NCI-H2081 (cell line): ENCODE measurements around the gene NTN1.
A peak's percentile ranks its signal among the peaks of the same experiment; 100 is the strongest.

Experiments used
- DNase-seq, 2 experiments: peaks; one replicate each; lab custom pipeline; 2025; lab: John Stamatoyannopoulos, UW

NTN1 gene

GRCh38 chr17:9273428-9274391 lies 252.4 kb downstream of the NTN1 start:
- DNase-seq = no peak

- DNase-seq = no peak
Measured at GRCh38 chr17:9274973-9275372, 253.7 kb downstream of the NTN1 start.

- no peak for DNase-seq
Measured at GRCh38 chr17:9279893-9280292, 258.6 kb downstream of the NTN1 start.

GRCh38 chr17:9283909-9284308 lies 262.6 kb downstream of the NTN1 start:
- DNase-seq = no peak

- no peak for DNase-seq
Measured at GRCh38 chr17:9284884-9285283, 263.6 kb downstream of the NTN1 start.

GRCh38 chr17:9285602-9286427 lies 264.5 kb downstream of the NTN1 start:
- DNase-seq = no peak

GRCh38 chr17:9286434-9286833 lies 265.1 kb downstream of the NTN1 start:
- no peak for DNase-seq

GRCh38 chr17:9287306-9287705 lies 266.0 kb downstream of the NTN1 start:
- no peak for DNase-seq

- peak in 1 of 2 experiments; percentile 3 for DNase-seq
Measured at GRCh38 chr17:9290226-9290613, 268.9 kb downstream of the NTN1 start.

- DNase-seq = peak in 1 of 2 experiments; percentile 20
Measured at GRCh38 chr17:9291912-9292560, 270.7 kb downstream of the NTN1 start.

- DNase-seq = no peak
Measured at GRCh38 chr17:9292561-9292941, 271.2 kb downstream of the NTN1 start.
